ENCODE measurements around the gene SYNE2.

Gene SYNE2

DNA sequence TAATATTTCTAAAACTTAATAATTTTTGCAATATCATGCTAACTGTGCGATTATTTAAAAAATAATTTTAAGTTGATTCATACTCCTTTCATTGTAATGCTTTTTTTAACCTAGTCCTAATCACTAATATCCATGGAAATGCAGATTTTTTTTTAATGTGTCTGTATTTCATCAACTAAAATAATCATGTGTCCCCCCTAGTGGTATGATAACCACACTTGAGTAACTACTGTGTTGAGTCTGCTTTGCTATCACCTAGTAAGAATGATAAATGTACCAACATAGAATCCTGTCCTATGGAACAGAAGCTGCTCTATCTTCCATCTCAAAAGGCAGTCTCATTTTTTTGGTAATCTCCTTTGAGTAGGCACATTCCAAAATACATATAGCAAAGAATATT is 19.1 kb upstream of the SYNE2 start:
- no peaks in the 10 kb centered on the region for H3K9me2 ChIP-seq (replicated peaks; ENCODE audit: insufficient read depth, low read length)
- H3K27me3 ChIP-seq (ENCODE audit: low read length): no peaks in the 10 kb centered on the region
- H3K4me3 ChIP-seq (ENCODE audit: insufficient read depth, low read length, poor library complexity, severe bottlenecking): no peak overlapping the region
- no peaks in the 10 kb centered on the region for H3K9me3 ChIP-seq (ENCODE audit: insufficient read depth, low read length)
- no peaks in the 10 kb centered on the region for H3K79me2 ChIP-seq (ENCODE audit: insufficient read depth, low read length)
- H4K20me1 ChIP-seq (ENCODE audit: low read depth, low read length): no peaks in the 10 kb centered on the region
- no peak overlapping the region for H2AFZ ChIP-seq (ENCODE audit: low read depth, low read length, severe bottlenecking)
- no peaks in the 10 kb centered on the region for H3K36me3 ChIP-seq (ENCODE audit: low read length)
- no peaks in the 10 kb centered on the region for H3F3A ChIP-seq (ENCODE audit: insufficient read depth)
- H3K4me2 ChIP-seq (ENCODE audit: low read depth, low read length, poor library complexity, severe bottlenecking): no peak overlapping the region
- H3K9ac ChIP-seq (ENCODE audit: low read length): no peak overlapping the region
- no peak for TF ChIP-seq EZH2phosphoT487 (conservative IDR thresholded peaks at IDR 0.05; ENCODE audit: low read length)
- TF ChIP-seq, protein P1, sequence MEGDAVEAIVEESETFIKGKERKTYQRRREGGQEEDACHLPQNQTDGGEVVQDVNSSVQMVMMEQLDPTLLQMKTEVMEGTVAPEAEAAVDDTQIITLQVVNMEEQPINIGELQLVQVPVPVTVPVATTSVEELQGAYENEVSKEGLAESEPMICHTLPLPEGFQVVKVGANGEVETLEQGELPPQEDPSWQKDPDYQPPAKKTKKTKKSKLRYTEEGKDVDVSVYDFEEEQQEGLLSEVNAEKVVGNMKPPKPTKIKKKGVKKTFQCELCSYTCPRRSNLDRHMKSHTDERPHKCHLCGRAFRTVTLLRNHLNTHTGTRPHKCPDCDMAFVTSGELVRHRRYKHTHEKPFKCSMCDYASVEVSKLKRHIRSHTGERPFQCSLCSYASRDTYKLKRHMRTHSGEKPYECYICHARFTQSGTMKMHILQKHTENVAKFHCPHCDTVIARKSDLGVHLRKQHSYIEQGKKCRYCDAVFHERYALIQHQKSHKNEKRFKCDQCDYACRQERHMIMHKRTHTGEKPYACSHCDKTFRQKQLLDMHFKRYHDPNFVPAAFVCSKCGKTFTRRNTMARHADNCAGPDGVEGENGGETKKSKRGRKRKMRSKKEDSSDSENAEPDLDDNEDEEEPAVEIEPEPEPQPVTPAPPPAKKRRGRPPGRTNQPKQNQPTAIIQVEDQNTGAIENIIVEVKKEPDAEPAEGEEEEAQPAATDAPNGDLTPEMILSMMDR (IDR thresholded peaks at IDR 0.05; ENCODE audit: insufficient read depth, low read length, poor library complexity, severe bottlenecking): no peak
- H3K27ac ChIP-seq (ENCODE audit: low read depth, low read length): no peak overlapping the region

DNA sequence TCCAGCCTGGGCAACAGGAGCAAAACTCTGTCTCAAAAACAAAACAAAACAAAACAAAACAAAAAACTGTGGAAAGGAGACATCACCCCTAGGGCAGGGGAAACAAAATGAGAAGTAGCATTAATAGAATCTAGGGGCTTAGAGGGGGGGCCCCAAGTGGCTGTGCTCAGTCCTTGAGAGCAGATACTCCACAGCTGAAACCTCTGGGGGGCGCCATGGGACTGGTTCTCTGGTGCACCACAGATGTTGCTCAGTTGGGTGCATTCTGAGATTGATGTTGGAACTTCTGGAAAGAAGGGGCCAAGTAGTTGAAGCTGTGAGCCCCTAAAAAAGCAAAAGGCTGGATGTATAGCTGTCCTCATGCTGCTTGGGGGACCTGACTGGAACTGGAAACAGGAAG is 11.8 kb upstream of the SYNE2 start:
- Histone ChIP-seq H3K9me2 (replicated peaks; ENCODE audit: insufficient read depth, low read length) (no peaks in the 10 kb centered on the region), H3K4me3 (ENCODE audit: insufficient read depth, low read length, poor library complexity, severe bottlenecking) (no peak overlapping the region), H3K79me2 (ENCODE audit: insufficient read depth, low read length) (no peaks in the 10 kb centered on the region), H3K36me3 (ENCODE audit: low read length) (no peaks in the 10 kb centered on the region), H3K27ac (ENCODE audit: low read depth, low read length) (no peak overlapping the region), H3F3A (ENCODE audit: insufficient read depth) (no peaks in the 10 kb centered on the region), H3K9ac (ENCODE audit: low read length) (no peak overlapping the region), H3K9me3 (ENCODE audit: insufficient read depth, low read length) (no peaks in the 10 kb centered on the region), H4K20me1 (ENCODE audit: low read depth, low read length) (no peaks in the 10 kb centered on the region), H3K4me2 (ENCODE audit: low read depth, low read length, poor library complexity, severe bottlenecking) (no peak overlapping the region), H3K27me3 (ENCODE audit: low read length) (no peaks in the 10 kb centered on the region), H2AFZ (ENCODE audit: low read depth, low read length, severe bottlenecking) (no peak overlapping the region)
- TF ChIP-seq, protein P1 (IDR thresholded peaks at IDR 0.05; ENCODE audit: insufficient read depth, low read length, poor library complexity, severe bottlenecking): no peak
- TF ChIP-seq EZH2phosphoT487 (conservative IDR thresholded peaks at IDR 0.05; ENCODE audit: low read length): no peak

DNA sequence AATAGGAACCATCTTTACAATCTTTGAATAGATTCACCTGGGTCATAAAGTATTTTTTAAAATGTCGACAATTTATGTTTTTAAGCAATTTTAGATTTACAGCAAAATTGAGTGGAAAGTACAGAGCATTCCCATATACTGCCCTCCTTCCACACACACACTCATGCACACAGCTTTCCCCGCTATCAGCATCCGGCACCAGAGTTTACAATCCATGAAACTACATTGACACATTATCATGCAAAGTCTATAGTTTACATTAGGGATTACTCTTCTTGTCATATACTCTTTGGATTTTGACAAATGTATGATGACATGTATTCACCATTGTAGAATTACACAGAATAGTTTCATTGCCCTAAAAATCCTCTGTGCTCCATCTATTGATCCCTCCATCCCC is 9.0 kb upstream of the SYNE2 start:
- Histone ChIP-seq H3K9me3 (ENCODE audit: insufficient read depth, low read length) (no peaks in the 10 kb centered on the region), H3K27me3 (ENCODE audit: low read length) (no peaks in the 10 kb centered on the region)

More for the DNA sequence above, 9.0 kb upstream of the SYNE2 start:
- no peaks in the 10 kb centered on the region for H3F3A ChIP-seq (ENCODE audit: insufficient read depth)
- H3K36me3 ChIP-seq (ENCODE audit: low read length): no peaks in the 10 kb centered on the region
- H3K4me3 ChIP-seq (ENCODE audit: insufficient read depth, low read length, poor library complexity, severe bottlenecking): no peak overlapping the region
- no peak overlapping the region for H2AFZ ChIP-seq (ENCODE audit: low read depth, low read length, severe bottlenecking)
- no peak overlapping the region for H3K27ac ChIP-seq (ENCODE audit: low read depth, low read length)
- H3K79me2 ChIP-seq (ENCODE audit: insufficient read depth, low read length): no peaks in the 10 kb centered on the region
- no peak overlapping the region for H3K4me2 ChIP-seq (ENCODE audit: low read depth, low read length, poor library complexity, severe bottlenecking)
- TF ChIP-seq, protein P1 (IDR thresholded peaks at IDR 0.05; ENCODE audit: insufficient read depth, low read length, poor library complexity, severe bottlenecking): no peak
- TF ChIP-seq EZH2phosphoT487 (conservative IDR thresholded peaks at IDR 0.05; ENCODE audit: low read length): no peak
- H3K9ac ChIP-seq (ENCODE audit: low read length): no peak overlapping the region
- H4K20me1 ChIP-seq (ENCODE audit: low read depth, low read length): no peaks in the 10 kb centered on the region
- H3K9me2 ChIP-seq (replicated peaks; ENCODE audit: insufficient read depth, low read length): no peaks in the 10 kb centered on the region

Data from SU-DHL-6 (cell line).